ENCODE results near the gene REXO1.

DNA sequence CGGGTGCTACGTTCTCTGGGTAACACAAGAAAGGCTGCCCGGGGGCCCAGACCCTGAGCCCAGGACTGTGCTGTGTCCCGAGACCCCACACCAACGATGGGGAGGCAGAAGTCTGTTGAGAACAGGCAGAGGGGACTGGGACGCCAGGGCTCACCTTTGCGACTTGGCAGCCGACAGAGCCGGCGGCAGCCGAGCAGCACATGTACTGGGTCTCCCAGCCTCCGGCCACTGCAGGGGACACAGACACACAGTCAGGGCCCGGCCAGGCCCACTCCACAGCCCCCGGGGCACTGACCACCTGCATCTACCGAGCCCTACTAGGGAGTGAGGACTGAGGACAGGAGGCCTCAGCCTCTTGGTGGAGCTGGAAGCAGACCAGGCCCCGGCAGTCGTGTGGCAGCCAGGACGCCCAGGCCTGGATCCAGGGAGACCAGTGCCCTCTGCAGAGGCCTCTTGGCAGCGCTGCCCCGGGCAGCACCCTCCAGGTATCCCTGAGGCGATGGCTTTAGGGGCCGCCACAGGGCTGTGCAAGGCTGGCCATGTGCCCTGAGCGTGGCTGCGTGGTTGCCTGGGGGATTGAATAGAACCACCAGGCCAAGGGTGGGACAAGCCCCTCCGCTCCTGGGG, 30.6 kb downstream of the REXO1 start:
- TF ChIP-seq, protein P1, sequence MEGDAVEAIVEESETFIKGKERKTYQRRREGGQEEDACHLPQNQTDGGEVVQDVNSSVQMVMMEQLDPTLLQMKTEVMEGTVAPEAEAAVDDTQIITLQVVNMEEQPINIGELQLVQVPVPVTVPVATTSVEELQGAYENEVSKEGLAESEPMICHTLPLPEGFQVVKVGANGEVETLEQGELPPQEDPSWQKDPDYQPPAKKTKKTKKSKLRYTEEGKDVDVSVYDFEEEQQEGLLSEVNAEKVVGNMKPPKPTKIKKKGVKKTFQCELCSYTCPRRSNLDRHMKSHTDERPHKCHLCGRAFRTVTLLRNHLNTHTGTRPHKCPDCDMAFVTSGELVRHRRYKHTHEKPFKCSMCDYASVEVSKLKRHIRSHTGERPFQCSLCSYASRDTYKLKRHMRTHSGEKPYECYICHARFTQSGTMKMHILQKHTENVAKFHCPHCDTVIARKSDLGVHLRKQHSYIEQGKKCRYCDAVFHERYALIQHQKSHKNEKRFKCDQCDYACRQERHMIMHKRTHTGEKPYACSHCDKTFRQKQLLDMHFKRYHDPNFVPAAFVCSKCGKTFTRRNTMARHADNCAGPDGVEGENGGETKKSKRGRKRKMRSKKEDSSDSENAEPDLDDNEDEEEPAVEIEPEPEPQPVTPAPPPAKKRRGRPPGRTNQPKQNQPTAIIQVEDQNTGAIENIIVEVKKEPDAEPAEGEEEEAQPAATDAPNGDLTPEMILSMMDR (conservative IDR thresholded peaks at IDR 0.05) = no peak
- no peak for TF ChIP-seq EZH2 (IDR thresholded peaks at IDR 0.05; ENCODE audit: low read depth)

Measured in PC-9 (cell line).